HFFc6 (cell line): ENCODE results near the gene CFAP410. TPM values are rescaled to one million over a fixed set of nuclear protein-coding genes. Genes with fewer than 3 reads are reported as not detected.

Experiments used
- DNase-seq: peaks from one replicate; pipeline ENCODE4 v3.0.0-alpha.2; 2018
- H3K27ac Mint-ChIP-seq: 2 replicates; pipeline ENCODE4 v1.8.0; 2020; ENCODE audit warnings: mild to moderate bottlenecking, mixed read lengths
- H3K27me3 Mint-ChIP-seq: 2 replicates; pipeline ENCODE4 v1.8.0; 2021; ENCODE audit warnings: mild to moderate bottlenecking, moderate library complexity, mixed read lengths; ENCODE audit not compliant: insufficient read depth
- H3K36me3 Mint-ChIP-seq: 2 replicates; pipeline ENCODE4 v1.8.0; 2021; ENCODE audit warnings: low read depth, mixed read lengths
- H3K4me1 Mint-ChIP-seq: 2 replicates; pipeline ENCODE4 v1.8.0; 2020; ENCODE audit warnings: low read depth, mixed read lengths
- H3K4me3 Mint-ChIP-seq: 2 replicates; pipeline ENCODE4 v1.8.0; 2020; ENCODE audit warnings: mild to moderate bottlenecking, moderate library complexity, mixed read lengths
- H3K9me3 Mint-ChIP-seq: 2 replicates; pipeline ENCODE4 v1.8.0; 2020; ENCODE audit warnings: mild to moderate bottlenecking, mixed read lengths
- CTCF ChIP-seq: fragments of 200-600 bp; sonication (generic); IDR thresholded peaks from 2 replicates; pipeline ENCODE4 v1.5.0; 2021; ENCODE audit warnings: antibody characterized with exemption, mild to moderate bottlenecking
- total RNA-seq, 6 experiments: library from RNA; stranded (reverse); fragmentation: NEBNext Ultra II Directional; extraction: Animal tissue kit (Norgen Biotek cat#: 25700); gene quantifications; 2 replicates in 1 of 6; 3 replicates in 5 of 6; pipeline ENCODE4 v1.2.3, GENCODE V29; 2021

Gene CFAP410
- total RNA-seq, 6 experiments from 2014 or later: 7.5 to 13.0 (median 9.7) TPM

GRCh38 chr21:44296916-44297315 is 42.3 kb downstream of the CFAP410 start:
- DNase-seq: no peak
- Mint-ChIP-seq H3K4me3 (no peak overlapping the region), H3K9me3 (no peaks in the 10 kb centered on the region), H3K36me3 (no peaks in the 10 kb centered on the region), H3K27ac (no peak overlapping the region), H3K4me1 (peaks cover 14% of the 10 kb centered on the region), H3K27me3 (peaks cover 3% of the 10 kb centered on the region)
- no peak for TF ChIP-seq CTCF

GRCh38 chr21:44296103-44296519 is 43.1 kb downstream of the CFAP410 start:
- Mint-ChIP-seq H3K4me1 (peaks cover 10% of the 10 kb centered on the region), H3K4me3 (no peak overlapping the region), H3K36me3 (no peaks in the 10 kb centered on the region), H3K27ac (no peak overlapping the region), H3K27me3 (peaks cover 3% of the 10 kb centered on the region), H3K9me3 (no peaks in the 10 kb centered on the region)
- no peak for DNase-seq
- TF ChIP-seq CTCF: no peak

- Mint-ChIP-seq H3K4me1 (peaks cover 6% of the 10 kb centered on the region; the same call in 1 of the 2 replicates), H3K36me3 (no peaks in the 10 kb centered on the region), H3K27ac (no peak overlapping the region), H3K4me3 (no peak overlapping the region), H3K27me3 (peaks cover under 1% of the 10 kb centered on the region), H3K9me3 (no peaks in the 10 kb centered on the region)
- no peak for TF ChIP-seq CTCF
- no peak for DNase-seq
Measured at GRCh38 chr21:44295646-44296045, 43.5 kb downstream of the CFAP410 start.

- H3K4me3 Mint-ChIP-seq: no peak overlapping the region
- H3K36me3 Mint-ChIP-seq: no peaks in the 10 kb centered on the region
- no peak for TF ChIP-seq CTCF
- no peak for DNase-seq
- no peak overlapping the region for H3K27ac Mint-ChIP-seq
- H3K9me3 Mint-ChIP-seq: no peaks in the 10 kb centered on the region
- peaks cover 5% of the 10 kb centered on the region; the same call in 1 of the 2 replicates for H3K4me1 Mint-ChIP-seq
- H3K27me3 Mint-ChIP-seq: peaks cover 2% of the 10 kb centered on the region; the same call in 1 of the 2 replicates
Measured at GRCh38 chr21:44295163-44295573, 44.0 kb downstream of the CFAP410 start.

- Mint-ChIP-seq H3K4me1 (peaks cover 5% of the 10 kb centered on the region; the same call in 1 of the 2 replicates), H3K27me3 (peaks cover 3% of the 10 kb centered on the region; the same call in 1 of the 2 replicates), H3K27ac (no peak overlapping the region), H3K4me3 (no peak overlapping the region), H3K36me3 (no peaks in the 10 kb centered on the region), H3K9me3 (no peaks in the 10 kb centered on the region)
- peak; percentile 8 for DNase-seq
- TF ChIP-seq CTCF: no peak
Measured at GRCh38 chr21:44294391-44295162, 44.6 kb downstream of the CFAP410 start.
